GM18519 (cell line): ENCODE measurements around the gene TAS1R1.
"Not testable (repeated sequence)": the region's sequence is repeated elsewhere in the genome, so short reads cannot be mapped to it uniquely, and the experiment has no call there.

Experiments
- ATAC-seq: cut with Tn5 transposase; IDR thresholded peaks from one replicate; pipeline ENCODE4 v1.9.1; 2021; ENCODE audit warnings: mild to moderate bottlenecking, moderate library complexity; ENCODE audit not compliant: unreplicated experiment, low FRiP score

TAS1R1 gene

DNA sequence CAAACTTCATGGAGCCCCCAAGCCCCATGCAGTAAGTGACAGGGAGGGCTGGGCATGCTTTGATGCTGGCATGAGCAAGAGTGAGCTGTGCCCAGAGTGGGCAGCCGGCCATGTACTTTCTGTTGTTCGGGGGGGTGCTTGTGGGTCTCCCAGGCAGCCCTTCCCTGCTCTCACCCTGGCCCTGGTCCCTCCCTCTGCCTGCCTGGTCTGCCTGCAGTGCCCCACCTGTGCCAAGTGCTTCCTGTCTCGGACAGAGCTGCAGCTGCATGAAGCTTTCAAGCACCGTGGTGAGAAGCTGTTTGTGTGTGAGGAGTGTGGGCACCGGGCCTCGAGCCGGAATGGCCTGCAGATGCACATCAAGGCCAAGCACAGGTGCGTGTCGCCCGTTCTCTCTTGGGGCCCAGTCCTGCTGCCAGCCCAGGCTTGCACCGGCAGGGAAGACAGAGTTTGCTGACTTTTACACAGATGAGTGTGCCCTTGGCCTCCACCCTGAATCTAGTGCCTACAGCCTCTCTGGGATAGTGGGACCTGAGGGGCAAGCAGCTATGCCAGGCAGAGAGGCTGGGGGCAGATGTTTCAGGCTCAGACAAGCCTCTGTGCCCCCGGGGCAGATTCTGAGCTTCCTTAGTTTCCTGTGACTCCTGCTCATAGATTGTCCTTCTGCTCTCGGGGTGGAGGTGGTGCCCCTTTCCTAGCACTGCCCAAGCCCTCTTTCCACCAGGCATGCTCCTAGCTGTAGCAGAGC, 32.3 kb downstream of the TAS1R1 start:
- ATAC-seq: no peak

DNA sequence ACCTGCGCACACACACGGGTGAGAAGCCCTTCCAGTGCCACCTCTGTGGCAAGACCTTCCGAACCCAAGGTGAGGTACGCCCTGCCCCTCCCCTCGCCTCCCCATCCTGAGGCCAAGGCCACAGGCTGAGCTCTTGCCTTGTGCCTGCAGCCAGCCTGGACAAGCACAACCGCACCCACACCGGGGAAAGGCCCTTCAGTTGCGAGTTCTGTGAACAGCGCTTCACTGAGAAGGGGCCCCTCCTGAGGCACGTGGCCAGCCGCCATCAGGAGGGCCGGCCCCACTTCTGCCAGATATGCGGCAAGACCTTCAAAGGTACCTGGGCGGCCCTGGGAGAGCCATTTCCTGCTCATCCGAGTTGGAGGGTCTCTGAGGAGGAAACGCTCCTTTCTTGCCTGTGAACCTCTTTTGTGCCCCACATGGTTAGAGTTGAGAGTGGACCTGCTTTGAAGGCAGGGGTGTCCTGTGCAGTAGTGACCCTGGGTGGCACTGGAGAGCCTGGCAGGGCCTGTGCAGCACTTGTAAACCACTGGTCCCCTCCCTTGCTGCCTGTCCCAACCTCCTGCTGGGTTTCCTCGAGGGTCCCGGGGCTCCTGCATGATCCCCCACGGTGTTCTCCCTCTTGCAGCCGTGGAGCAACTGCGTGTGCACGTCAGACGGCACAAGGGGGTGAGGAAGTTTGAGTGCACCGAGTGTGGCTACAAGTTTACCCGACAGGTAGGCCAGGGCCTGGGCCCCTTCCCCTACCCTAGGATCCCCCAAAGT, 33.2 kb downstream of the TAS1R1 start:
- ATAC-seq: no peak

DNA sequence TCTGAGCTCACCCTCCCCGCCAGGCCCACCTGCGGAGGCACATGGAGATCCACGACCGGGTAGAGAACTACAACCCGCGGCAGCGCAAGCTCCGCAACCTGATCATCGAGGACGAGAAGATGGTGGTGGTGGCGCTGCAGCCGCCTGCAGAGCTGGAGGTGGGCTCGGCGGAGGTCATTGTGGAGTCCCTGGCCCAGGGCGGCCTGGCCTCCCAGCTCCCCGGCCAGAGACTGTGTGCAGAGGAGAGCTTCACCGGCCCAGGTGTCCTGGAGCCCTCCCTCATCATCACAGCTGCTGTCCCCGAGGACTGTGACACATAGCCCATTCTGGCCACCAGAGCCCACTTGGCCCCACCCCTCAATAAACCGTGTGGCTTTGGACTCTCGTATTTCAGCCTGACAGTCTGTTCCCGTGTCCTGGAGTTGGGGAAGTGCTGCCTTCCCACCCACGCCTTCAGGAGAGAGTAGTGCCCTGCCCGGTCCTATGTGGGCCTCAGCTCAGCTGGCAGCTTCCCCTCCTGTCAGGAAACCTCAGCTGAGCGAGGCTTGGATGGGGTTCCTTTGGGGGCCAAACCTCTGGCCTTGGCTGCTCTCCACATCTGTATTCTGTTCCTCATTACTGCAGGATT, 33.9 kb downstream of the TAS1R1 start:
- no peak for ATAC-seq

DNA sequence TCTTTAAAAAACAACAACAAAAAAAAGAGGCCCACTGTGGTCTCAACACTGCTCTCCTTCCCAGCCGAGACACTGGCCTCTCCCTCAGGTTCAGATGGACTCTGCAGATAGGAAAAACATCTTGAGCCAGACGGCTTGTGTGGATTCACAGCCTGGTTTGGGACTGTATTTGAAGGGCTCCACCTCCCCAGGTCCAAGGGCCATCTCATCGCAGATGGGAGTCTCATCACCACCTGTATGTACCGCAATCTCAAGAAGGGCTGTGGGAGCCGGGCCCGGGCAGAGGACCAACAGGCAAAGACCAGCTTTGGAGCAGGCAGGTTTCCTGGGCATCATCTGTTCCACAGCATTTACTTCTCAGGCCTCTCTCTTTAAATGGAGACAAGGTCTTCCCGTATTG, 34.9 kb downstream of the TAS1R1 start:
- no peak for ATAC-seq

DNA sequence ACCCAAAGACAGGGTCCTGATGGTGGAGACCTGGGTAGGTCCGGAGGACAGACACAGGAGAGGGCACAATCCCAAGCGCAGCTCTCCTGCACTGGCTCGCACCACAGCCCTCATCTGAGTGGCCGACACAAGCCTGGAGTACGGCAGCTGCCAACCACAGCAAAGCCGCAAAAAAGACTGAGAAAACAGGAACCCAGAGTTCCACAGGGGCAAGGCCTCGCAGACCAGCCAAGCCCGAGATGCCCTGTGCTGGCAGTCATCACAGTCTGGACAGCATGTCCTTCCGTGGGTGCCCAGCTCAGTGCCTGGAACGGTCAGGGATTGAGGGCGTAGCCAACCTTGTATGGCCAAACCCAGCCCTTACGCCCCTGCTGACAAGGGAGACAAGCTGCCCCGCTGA, 36.1 kb downstream of the TAS1R1 start:
- ATAC-seq: no peak

DNA sequence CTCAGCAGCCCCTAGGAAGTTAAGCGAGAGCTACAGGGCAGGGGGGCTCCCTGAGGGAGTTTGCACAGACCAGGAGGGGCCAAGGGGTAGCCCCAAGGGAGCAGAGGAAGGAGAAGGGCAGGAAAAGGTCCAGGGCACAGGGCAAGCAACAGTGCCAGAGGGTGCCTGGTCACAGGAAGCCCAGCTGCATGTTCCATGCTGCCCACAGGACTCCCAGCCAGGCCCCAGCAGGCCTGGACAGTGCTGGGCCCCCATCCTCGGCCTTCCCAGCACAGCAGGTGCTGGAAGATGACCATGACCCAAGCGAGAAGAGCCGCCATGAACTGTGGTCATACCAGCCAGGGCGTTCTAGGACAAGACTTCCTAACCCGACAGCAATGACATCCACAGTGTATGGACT, 36.5 kb downstream of the TAS1R1 start:
- ATAC-seq: no peak

DNA sequence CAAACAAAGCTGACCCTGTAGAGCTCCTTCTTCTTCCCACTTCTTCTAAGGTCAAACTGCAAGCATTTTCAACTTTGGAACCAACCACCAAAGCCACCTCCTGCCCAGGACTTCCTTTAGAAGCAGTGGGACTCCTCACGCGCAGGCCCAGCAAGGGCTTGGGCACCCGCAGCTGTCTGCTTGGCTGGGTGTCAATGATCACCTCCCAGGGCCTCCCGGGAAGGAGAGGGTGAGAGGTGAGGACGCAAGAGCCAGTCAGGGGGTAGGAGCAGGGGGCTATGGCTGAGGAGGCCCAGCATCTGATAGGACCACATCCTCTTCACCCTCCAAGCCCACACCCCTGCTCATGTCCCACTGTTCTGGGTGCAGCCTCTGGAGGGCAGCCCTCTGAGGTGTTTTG, 37.3 kb downstream of the TAS1R1 start:
- ATAC-seq: no peak

DNA sequence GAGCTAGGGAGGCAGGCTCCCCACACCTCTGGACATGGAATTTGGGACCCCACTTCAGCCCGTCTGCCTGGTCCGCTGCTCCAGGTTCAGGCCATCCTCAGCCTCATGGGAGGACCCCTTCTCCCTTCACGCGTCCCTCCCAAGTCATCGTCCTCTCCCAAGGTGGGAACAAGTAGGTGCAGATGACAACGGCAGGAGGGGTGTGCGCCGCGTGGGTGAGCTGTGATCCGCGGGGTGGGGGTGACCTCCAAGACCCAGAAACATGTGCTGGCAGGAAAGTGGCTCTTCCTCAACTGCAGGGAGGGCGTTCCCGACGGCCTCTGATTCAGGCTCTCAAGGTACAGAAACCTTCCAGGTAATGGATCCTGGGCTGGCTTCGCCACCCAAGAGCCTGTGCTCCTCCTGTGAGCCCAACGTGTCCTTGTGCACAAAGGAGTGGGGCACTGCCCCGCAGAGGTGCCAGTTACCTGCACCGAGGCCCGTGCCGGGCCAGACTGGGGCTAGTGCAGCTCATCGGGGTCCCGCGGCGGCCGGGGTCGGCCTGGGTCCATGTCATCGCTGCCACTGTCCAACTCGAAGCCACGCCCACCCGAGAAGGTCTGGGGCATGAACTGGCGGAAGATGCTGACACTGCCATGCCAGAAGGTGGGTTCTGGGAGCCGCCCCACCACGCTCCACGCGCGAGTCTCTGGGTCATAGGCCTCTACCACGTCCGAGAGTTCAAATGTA, 37.9 kb downstream of the TAS1R1 start:
- ATAC-seq: no peak

DNA sequence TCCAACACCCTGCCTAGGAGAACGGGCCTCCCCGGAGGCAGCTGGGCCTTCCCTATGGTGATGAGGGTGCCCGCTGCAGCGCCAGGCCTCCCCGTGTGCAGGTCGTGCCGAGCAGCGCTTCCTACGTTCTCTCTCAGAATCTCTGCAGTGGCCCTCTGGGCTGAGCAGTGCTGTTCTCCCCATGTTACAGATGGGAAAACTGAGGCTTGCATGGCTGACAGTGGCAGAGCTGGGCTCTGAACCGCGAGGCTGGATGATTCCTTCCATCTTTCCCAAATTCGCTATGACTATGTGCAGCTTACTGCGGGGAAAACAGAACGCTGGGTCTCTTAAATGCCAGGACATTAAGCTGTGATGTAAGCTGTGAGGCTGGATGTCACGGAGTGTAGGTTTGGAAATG, 38.7 kb downstream of the TAS1R1 start:
- no peak for ATAC-seq

DNA sequence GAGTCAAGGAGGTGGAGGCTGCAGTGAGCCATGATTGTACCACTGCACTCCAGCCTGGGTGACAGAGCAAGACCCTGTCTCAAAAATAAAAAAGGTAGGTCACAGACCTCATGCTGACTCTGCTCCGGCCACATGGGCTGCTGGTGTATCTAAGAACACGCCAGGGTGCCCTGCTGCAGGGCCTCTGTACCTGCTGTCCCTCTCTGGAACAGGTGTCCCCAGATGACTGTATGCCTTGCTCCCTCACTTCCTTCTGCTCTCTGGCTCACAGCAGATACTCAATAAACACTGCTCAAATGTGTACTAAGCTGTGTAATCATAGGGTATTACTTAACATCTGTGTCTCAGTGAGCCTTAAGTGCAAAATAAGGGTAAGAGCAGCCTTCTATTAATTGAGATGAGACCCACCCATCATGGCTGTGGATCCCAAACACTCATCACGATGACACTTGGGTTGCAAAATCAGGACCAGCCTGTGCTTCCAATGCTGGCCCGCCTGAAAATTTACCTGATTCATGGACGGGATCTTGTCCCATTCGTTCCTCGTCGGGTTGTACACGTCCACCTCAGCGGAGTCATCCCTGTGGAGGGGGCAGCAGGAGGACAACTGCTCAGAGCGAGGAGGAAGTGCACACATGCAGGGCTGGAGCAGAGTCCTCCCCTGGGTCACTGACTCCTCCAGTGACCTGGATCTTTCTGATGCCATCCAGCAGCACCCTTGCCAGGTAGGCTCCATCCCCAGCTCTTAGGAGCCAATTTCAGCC, 40.1 kb downstream of the TAS1R1 start:
- ATAC-seq: no peak

DNA sequence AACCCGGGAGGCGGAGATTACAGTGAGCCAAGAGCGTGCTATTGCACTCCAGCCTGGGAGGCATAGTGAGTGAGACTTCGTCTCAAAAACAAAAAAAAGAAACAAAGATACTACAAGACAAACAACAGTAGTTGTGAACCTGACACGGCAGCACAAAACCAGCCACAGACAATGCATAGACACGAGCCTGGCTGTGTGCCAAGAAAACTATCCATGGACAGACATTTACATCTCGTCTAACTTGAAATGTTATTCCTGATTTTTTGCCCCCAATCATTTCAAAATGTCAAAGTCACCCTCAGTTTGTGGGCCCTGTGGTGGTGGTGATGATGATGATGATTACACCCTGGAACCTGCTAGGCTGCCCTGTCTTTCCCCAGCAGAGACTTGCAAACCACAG, 41.2 kb downstream of the TAS1R1 start:
- no peak for ATAC-seq

DNA sequence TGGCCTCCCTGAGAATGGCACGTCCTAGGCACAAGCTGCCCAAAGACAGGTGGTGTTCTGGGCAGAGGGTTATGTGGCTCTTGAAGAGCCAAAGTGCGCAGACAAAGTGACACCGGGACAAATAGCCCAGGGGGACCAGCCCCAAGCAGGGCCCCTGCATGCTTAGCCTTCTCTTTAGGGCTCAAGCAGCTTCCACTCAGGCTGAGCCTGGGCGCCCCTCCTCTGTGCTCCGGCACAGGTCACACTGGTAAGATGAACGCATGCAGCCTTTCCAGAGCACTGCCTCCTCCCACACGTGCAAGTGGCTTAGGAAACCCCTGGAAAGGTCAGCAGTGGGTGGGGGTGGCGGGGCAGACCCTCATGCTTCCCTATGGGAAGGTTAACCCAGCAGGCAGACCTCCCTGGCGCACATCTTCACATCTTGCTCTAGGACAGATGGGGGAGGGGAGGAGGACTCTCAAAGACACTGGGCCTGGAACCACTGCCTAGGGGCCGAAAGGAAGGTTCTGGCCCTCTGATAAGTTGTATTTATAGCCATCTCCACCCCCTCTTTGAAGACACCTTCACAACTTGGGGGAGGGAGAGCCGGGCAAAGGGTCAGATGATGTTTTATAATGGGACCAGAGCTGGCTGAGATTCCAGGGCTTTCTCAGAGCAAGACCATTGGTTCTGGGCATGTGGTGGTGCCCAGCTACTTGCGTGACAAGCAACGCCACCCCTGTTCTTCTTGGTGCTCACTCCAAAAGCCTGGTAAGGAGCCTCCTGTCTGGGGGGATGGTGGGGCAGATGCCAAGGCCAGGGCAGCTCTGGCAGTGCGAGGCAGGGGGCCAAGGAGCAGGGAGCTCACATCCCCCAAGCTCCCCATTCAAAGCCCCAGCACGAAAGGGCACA, 42.0 kb downstream of the TAS1R1 start:
- no peak for ATAC-seq

DNA sequence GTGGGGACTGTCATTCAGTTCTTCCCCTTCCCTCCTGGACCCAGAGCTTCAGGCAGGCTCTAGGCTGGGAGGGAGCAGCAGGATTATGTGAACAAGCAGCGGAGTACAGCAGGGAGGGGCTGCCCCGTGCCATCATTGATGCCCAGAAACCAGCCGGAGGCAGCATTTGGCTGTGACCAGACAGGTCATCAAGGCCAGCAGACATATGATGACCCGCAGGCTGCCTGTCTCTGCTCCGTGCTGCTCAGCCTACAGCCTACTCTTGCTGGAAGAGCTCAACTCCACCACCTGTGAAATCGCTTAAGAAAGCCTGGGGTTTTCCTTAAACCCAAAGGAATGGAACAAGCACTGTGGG, 42.6 kb downstream of the TAS1R1 start:
- ATAC-seq: no peak

DNA sequence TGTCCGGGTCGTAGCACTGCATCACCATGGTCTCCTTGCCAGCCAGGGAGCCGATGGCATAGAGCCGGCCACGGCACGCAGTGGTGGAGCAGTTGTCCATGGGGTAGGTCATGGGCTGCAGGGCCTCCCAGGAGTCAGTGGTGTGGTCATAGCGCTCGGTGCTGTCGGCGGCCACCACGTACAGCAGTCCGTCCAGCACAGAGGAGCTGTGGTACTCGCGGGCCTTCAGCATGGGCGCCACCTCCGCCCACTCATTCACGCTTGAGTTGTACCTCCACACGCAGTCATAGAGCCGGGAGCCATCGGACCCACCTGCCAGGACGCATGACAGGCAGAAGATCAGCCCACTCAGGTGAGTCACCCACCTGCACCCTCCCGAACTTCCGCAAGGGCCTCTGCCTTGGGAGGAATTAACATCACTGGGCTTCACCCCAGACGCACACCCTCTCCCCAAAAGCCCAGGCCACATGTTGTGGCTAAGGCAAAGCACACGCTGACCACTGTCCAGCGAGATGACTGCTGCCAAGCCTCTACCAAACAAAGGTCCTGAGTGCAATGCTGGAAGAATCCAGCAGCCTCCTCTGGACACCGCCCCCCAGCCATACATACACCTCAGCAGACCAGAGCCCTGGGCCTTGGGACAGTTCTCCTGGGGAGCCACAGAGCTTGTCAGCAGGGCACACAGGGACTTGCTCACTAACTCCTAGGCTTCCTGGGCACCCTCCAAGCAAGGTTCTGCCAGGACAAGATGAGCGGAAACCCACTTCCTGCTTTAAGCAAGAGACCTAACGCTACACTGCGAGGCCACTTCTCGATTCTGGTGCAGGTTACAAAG, 44.3 kb downstream of the TAS1R1 start:
- no peak for ATAC-seq

DNA sequence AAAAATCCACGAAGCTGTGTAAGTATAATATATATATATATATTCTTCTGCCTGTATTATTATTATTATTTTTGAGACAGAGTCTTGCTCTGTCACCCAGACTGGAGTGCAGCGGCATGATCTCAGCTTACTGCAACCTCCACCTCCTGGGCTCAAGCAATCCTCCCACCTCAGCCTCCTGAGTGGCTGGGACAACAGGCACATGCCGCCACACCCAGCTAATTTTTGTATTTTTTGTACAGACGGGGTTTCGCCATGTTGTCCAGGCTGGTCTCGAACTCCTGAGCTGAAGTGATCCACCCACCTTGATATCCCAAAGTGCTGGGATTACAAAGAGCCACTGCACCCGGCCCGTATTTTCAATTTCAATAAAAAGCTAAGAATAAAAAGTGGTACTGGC, 44.9 kb downstream of the TAS1R1 start:
- ATAC-seq: not testable (repeated sequence)

DNA sequence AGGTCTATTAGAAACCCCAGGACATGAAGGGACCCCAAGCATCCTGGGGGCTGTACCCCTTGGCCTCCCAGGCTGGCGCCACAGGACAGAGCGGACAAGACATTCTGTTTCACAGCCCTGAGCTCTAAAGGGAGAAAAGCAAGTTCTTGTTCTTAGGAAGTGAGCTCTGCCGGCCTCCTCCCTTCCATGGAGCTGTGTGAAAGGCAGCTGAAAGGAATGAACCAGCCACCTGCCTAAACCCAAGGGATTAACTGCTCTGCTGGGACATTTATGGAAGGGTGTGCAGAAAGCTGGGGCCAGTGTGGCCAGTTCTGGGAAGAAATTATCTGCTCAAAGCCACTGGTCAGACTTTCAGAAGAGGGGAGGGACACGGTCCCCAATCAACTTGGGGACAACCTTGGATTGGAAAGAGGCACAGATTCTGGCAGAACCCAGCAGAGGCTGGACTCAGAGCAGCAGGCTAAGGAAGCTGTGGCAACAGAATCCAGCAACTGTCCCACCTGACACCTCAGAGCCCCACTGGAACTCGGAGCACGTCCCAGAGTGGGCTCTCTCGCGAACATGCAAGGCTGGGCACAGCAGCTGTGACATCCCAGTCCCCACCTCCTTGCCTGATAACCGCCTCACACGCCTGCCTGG, 45.4 kb downstream of the TAS1R1 start:
- no peak for ATAC-seq

DNA sequence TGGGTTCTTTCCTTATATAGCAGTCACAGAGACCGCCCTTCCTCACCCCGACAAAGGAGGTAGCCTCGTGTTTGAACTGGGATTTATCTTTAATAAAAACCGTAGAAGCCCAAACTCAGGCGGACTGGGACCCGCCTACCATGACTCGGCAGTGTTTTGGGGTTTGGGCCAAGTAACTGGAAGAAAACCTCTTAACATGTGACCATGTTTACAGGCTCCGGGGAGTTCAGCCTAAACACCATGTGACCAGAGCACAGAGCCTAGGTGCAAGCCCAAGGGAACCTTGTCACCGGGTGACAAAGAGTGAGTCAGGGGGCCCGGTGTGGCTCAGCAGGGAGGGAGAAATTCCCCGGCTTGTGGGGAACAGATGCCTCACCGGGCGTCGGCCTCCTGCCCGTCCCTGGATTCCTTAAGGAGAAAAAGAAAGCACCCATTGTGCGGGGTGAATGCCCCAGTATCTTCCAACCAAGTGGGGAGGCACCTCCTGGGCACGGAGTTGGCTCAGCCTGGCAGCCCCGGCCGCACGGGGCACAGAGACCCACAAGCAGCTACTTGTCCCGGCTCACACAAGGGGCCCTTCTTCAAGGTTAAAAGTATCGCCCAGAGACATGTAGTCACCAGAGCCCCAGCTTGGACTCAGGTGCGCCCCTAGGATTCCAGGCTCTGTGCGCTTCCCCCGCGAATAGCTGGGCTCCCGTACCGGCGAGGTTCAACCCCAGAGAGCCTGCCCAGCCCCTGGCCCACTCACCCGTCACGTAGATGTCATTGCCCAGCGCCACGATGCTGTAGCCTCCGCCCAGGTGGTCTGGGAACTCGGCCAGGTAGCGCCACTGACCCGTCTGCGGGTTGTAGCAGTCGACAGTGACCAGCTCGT, 46.2 kb downstream of the TAS1R1 start:
- ATAC-seq: no peak
